Effector CD4-positive, alpha-beta T cell (primary cell): Measurements from ENCODE around the gene AHNAK.

ENCODE experiments used
- DNase-seq: peaks from one replicate; pipeline ENCODE4 v3.0.0-alpha.2; 2020

Gene AHNAK

DNA sequence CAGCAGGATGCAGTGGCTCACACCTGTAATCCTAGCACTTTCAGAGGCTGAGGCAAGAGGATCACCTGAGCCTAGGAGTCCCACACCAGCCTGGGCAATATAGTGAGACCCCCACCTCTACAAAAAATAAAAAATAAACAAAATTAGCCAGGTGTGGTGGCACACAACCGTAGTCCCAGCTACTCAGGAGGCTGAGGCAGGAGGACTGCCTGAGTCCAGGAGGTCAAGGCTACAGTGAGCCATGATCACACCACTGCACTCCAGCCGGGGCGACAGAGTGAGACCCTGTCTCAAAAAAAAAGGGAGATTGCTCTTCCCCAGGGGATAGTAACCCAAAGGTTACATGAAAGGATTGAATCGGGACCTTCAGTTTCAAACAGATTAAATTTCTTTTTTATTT, 54.0 kb downstream of the AHNAK start:
- no peak for DNase-seq

DNA sequence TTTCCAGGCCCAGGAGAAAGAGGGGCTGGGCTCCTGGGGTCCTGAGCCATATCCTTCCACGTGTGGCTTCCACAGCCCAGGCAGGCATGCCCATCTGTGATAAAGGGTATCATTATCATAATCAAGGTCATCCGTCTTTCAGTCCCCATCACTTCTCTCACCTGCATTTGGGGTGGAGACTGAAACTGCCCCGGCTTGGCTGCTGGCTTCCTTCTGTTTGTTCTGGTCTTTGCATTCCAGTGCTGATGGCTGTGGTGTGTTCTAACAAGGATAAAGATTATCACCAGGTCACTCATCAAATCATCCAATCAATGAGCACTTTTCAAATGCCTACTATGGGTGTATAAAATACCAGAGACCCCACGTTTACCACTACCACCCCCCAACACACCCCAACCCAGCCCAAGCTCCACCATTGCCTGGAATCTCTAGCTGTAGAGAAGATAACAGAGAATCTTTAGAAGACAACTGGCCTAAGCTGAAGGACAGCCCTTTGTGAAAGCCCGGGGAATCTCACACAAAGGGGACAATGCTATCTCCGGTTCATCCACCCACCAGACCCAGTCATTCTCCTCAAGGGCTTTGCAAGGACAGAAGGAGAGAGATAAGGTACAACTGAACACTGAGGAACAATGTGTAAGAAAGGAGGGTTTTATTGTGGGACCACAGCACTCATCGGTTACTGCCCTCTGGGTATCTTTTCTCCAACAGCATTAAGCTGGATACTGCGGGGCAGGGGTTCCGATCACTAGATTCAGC, 54.9 kb downstream of the AHNAK start:
- no peak for DNase-seq

DNA sequence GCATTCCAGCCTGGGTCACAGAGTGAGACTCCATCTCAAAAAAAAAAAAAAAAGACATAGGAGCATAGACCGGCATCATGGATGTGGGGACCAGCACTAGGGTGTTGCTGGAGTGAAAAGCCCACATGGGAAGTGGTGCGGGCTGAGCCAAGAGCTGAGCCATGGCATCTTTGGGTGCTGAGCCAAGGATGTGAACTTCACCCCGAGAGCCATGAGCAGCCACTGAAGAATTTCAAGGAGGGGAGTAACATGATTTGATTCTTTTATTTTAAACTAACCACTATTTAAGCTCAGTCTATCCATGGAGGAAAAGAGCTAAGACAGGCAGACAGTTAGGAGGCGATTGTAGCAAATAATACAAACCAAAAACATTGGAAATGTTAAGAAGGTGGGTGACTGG, 57.4 kb downstream of the AHNAK start:
- DNase-seq: no peak

DNA sequence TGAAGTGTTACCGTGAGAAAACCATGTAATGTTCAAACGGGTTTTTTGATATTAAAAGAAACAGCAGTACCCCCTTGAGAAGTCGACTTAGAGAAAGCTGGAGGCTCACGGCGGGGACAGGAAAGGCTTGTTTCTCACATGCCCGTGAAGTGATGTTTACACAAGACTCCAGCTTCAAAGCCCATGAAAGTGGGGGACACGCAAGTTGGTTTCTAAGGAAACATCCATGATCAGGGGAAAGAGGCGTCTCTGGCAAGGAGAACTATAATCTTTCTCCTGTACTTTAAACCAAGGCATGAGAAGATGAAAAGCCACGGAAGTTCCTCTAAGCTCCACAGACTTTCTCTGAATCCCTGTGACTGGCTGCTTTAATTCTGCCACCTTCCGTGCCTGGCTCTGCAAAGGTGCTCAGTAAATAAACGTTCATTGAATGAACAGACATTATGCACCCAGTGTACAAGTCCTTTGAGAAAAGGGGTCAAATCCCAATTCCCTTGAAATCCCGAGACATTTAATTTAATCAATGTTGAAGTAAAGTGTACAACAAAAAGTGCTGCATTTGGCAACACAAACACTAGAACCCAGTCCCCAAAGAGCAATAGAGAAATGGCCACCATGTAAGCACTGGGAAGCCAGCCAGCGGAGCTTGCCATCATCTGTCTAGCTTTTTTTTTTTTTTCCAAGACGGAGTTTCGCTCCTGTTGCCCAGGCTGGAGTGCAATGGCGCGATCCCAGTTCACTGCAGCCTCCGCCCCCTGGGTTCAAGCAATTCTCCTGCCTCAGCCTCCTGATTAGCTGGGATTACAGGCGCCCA, 58.7 kb downstream of the AHNAK start:
- no peak for DNase-seq

DNA sequence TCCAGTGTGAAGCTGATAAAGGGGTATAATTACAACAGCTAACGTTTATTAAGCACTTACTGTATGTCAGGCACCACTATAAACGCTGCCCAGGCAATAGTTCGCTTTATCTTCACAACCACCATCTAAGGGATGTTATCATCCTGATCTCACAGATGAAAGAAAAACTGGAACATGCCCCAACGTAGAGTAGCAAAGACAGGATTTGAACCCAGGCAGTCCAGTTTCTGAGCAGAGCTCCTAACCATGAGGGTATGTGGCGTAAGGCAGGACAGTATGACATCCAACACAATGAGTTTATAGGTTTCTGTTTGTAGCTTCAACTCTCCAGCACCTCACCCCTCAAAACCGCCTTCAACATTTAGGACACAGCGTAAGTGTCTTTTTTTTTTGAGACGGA, 59.5 kb downstream of the AHNAK start:
- no peak for DNase-seq

DNA sequence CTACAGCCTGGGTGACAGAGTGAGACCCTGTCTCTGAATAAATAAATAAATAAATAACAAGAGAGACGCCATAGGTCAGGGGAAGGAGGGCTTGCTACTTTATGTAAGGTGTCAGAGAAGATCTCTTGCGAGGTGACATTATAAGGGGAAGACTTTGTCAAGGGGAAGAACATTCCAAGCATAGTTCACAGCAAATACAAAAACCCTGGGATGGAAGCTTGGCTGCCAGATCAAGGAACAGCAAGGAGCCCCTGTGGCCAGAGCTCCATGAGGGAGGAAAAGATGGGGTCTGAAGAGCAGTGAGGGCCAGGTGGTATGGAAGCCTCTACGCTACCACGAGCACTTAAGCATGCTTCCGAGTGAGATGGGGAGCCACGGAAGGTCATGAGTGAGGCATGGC, 62.3 kb downstream of the AHNAK start:
- DNase-seq: no peak

DNA sequence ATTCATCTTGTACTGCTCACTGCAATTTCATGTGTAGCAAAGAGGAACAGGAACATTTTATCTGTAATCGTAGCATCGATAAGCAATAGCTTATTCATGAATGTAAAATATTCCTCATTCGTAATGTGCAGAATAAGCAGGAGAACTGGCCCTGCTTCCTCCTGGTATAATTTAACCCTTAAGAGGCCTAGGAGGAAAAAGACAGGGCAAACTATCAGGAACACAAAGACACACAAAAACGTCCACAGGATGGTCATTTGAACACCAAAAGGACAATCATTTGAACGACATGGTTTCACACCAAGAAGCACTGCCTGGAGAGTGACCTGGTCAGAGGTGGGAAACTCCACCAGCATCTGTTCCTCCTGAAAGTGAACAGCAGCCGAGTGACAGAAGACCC, 63.9 kb downstream of the AHNAK start:
- no peak for DNase-seq

DNA sequence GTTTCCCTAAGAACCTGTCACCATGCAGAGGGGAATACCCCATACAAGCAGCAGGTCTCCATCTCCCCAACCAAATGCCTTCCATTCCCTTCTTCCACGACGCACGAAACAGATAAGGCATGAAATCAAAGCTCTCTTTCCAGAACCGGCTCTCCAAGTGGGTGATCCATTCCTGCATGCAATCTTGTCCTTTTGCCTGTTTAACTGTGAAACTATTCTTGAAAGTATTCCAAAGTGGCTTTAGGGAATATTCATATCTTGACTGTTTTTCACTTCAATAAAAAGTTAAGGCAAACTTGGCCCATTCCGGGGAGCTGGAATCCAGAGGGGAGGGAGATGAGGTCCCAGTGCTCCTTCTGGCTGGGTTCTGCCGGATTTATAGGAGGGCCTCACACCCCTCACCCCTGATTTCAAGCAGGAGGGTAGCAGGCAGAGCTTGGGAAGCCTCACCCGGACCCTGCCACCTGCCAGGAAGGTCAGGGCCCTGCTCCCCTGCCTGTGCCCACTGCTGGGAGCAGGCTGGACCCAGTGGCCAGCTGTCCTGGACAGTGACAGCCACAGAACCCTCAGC, 66.9 kb downstream of the AHNAK start:
- DNase-seq: no peak

DNA sequence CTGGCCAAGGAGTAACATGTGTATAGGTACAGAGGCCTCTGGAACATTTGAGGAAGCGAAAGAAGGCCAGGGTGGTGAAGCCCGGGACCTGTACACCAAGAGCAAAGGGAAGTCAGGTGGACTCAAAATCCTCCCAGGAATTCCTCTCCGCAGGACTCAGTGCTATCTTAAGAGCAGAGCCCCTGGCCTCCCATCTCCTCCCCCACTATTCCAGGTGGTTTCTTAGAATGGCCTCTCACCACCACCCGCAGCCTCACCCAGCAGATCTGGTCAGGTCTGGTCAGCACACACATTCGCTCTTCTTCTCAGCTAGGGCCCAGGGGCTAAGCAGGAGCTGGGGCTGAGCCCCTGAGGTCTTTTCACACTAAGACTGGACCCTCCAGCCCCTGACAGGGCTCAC, 68.7 kb downstream of the AHNAK start:
- DNase-seq: no peak

DNA sequence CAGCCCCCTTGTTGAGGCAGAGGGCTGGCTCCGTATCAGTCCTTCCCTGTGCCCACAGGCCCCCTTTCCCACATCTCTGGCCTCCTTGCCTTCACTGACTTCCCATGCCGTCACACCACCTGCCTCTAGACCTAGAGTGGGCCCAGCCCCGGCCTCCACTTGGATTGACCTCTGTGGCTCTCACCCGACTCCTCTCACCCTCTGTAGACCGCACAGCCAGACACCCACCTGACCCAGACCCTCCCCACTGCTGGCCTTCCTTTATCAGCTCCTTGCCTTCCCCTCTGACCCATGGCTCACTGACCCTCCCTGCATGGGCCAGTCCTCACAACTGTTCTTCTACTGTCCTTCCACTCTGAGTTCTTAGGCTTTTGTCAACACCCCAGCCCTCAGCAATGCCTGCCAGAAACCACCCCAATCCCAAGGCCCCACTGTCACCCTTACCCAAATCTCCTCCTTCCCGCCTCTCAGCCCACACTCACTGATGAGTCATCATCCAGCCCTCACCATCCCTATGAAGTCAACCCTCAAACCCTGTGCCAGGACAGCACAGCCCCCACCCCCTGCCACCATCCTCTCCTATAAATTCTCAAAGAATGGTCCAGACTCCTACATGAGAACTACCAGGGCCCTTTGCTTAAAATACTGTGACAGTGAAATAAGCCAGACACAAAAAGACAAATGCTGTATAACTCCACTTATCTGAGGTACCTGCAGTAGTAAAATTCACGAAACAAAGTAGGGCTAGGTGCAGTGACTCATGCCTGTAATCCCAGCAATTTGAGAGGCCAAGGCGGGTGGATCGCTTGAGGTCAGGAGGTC, 74.3 kb downstream of the AHNAK start:
- no peak for DNase-seq

DNA sequence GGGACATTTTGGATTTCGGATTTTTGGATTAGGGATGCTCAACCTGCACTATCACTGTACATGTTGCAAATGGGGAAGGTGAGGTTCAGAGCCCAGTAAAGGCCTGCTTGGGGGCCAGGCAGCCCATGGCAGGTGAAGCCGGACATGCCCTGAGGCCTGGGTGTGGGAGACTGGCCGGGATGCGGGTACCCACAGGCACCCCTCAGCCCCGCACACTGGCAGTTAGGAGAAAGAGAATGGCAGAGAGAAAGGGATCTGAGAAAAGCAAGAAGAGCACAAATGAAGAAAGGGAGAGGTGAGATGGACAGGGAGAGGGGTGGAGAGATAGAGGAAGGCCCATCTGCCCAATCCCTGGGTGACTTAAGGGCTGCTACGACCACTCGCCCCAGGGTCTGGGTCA, 75.0 kb downstream of the AHNAK start:
- no peak for DNase-seq

DNA sequence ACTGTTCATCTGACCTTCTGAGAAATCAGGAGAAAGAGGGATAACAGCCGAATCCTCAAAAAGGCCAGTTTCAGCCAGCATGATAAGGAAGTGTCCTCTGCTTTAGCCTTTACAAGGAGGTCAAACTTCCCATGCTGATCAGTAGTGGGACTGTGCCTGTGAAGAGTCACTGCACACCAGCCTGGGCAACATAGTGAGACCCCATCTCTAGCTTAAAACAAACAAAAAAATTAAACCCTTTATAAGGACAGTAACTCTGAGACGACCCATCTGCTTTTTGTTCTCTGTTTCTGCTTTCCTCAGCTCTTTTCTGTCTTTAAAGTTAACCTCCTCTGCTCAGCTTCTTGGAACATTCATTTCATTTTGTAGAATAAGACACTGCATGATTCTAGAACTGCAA, 78.0 kb downstream of the AHNAK start:
- no peak for DNase-seq

DNA sequence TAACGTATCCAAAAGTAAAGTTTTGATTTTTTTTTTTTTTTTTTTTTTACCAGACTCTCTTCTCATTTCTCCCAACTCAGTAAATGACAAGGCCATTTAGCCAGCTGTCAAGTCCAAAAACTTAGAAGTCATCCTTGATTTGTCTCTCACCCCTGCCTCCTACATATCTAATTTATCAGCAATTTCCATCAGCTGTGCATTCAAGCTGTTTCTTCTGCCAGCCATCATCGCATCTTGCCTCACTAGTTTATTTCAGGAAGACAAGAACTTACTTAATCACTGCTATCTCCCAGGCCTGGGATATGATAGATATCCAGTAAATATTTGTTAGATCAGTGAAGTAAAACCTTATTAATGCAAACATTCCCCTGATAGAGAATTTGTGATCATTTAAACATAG, 80.2 kb downstream of the AHNAK start:
- no peak for DNase-seq

DNA sequence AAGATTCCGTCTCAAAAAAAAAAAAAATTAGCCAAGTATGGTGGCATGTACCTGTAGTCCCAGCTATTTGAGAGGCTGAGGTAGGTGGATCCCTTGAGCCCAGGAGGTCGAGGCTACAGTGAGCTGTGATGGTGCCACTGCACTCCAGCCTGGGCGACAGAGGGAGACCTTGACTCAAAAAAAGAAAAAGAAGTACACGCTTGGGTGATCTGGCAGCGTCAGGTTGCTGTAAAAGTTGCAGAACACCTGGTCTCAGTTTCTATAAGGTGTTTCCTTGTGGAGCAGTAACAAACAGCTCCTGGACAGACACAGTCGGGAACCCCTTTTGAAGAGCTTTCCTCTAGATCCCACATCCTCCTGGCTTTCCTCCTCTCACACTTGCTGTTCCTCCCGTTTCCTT, 82.0 kb downstream of the AHNAK start:
- no peak for DNase-seq

DNA sequence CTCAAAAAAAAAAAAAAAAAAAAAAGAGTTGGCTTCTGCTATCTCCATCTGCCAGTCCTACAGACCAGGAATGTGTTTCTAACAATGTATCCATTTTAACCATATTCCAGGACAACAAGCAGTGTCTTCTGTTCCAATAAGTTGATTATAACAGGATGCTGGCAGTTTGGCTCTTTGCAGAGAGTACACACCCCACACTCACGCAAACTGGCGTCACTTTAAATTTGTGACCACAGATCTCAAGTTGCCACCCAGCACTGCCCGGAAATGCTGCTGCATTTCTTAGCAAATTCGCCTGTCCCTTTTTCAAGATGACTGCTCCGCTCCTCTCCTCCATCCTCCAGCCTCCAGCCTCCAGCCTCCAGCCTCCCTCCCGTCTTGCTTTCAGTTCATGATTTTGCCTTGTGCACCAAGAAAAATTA, 83.5 kb downstream of the AHNAK start:
- no peak for DNase-seq

DNA sequence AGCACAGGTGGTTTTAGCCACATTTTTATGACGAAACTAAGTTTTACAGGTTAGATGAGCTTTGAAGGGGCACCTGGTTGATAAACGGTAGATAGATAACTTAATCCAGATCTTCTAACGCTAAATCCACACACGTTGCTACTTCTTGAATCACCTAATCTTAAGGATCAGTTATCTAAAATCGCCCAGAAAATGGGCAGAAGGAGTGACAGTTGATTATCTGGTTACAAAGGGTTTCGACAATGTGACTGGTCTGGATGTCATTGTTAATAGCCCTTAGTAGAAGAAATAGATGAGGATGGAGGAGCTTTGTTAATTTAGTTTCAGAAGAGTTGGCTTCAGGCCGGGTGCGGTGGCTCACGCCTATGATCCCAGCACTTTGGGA, 84.1 kb downstream of the AHNAK start:
- DNase-seq: no peak

DNA sequence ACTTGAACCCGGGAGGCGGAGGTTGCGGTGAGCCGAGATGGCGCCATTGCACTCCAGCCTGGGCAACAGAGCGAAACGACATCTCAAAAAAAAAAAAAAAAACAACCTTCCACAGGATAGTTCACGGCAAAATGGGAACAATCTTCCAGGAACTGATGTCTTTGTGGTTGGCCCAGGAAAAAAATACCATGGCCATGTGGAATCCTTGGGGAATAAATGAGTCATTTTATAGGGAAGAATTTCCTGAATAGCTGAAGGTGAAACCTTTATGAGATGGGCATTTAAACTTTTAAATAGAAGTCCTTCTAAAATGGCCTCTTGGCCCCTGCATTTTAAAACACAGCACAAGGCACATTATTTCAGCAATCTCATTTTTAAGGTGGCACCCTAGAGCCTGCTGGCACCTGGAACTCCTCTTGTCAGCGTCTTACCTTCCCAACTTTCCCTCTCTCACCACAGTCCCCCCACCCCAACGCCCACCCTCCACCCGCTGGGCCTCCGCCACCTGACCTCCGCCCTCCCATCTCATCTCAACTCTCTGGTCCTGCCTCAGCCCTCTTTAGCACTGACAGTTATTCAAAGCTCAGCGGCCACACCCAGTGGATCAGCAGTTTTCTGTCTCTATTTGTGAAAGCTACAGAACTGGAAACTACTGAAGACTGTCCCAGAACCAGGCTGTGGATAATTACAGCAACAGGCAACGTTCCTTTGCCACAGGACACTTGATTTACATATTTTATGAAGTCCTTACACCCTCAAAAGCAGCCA, 84.7 kb downstream of the AHNAK start:
- DNase-seq: no peak

DNA sequence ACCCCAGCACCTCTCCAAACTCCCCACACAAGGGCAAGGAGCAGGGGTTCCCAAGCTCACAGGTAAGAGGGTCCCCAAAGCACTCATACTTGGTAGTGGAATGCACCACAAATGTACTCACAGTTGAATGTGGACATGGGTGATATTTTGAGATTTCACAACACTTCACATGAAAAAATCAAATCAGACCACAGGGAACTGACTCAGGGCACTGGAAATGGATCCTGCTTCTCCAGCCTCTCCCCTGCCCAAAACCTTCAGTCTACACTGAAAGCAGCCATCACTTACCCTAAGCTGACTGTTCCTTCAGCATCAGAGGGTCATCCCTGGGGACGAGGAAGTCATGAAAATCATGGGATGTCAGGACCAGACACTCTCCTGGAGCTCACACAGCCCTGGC, 87.5 kb downstream of the AHNAK start:
- DNase-seq: no peak

DNA sequence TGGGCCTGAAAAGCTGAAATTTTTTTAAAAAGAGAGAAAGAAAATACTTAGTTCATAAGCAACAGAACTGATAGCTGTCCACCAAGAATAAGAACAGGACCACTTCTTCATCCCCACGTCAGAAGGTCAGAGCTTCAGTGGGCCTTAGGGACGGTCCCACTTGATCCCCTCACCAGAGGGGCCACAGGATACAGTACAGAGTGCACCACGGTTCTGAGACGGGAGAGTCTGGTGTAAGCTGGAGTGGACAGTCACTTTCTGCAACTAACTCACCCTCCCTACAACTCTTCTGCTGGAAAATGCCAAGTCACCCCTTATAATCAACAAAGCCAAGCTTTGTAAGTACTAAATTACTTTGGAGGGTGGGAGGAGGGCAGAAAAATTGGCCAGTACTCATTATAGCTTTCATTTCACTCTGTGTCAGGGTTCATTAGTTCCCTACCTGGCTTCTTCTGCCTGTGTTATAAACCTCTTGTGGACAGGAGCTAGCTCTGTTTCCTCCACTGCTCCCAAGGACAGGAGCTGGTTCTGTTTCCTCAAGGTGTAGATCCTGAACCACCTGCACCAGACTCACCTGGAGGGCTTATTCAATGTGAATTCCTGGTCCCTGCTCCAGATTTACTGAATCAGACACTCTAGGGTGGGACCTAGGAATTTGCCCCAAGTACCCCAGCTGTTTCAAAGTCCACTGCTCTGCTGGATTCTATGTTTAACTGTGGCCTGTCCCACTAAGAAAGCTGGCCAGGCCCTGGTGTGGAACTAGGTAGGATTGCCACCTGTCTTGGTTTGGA, 88.2 kb downstream of the AHNAK start:
- no peak for DNase-seq

DNA sequence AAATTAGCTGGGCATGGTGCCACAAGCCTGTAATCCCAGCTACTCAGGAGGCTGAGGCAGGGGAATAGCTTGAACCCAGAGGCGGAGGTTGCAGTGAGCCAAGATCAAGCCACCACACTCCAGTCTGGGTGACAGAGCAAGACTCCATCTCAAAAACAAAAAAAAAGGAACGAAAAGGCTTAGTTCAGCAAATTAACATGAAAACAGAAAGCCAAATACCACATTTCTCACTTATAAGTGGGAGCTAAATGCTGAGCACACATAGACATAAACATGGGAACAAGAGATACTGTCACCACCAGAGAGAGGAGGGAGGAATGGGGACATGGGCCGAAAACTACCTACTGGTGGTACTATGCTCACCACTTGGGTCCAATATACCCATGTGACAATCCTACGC, 89.1 kb downstream of the AHNAK start:
- no peak for DNase-seq

DNA sequence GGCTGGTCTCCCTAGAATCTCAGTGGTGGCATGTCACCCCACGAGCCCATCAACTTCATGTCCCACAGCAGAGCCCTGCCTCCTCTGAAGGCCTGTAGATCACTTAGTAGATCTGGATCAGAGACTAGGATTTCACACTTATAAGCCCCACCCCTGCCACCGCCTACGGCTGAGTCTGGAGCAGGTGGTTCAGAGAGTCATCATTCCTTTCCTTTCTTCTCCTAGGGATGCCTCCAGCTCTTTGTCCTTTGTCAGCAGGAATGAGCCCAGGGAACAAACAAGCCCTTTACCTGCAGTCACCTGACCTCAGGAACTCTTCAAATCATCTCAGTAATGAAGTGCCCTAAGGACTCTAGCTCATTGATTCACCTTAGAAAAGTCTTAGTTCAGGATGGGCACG, 90.0 kb downstream of the AHNAK start:
- no peak for DNase-seq
